Right lobe of liver (tissue), 6 donors: ENCODE results near the gene PDE1C. TPM values are rescaled to one million over a fixed set of nuclear protein-coding genes. Genes with fewer than 3 reads are reported as not detected.

Experiments used
- ATAC-seq, 4 donors: fragments of 200-7000 bp; cut with Tn5 transposase; one replicate each; pipeline ENCODE4 v1.9.1; 2020; ENCODE audit warnings: mild to moderate bottlenecking in 4 of 4, moderate library complexity in 4 of 4
- DNase-seq, 3 donors: peaks; one replicate each; pipeline ENCODE4 v3.0.0-alpha.2; 2020
- H3K27ac ChIP-seq, 3 donors: fragments of 200-600 bp; one replicate each; pipeline ENCODE4 v1.8.0; 2022
- H3K27me3 ChIP-seq, 2 donors: fragments of 200-600 bp; one replicate each; pipeline ENCODE4 v1.8.0; 2022
- H3K36me3 ChIP-seq, 4 donors: fragments of 200-600 bp; sonication (generic) in 1 of 4; one replicate each; pipeline versions ENCODE4 v1.5.1 to v1.8.0; 2017 to 2022; ENCODE audit warnings: control low read depth in 1 of 4
- H3K4me1 ChIP-seq, 4 donors: fragments of 200-600 bp; sonication (generic) in 1 of 4; one replicate each; pipeline versions ENCODE4 v1.5.1 to v1.8.0; 2017 to 2022; ENCODE audit warnings: control low read depth in 1 of 4
- H3K4me3 ChIP-seq, 3 donors: fragments of 200-600 bp; one replicate each; pipeline ENCODE4 v1.8.0; 2022
- H3K9me3 ChIP-seq, 4 donors: fragments of 200-600 bp; sonication (generic) in 1 of 4; one replicate each; pipeline versions ENCODE4 v1.5.1 to v1.8.0; 2017 to 2022; ENCODE audit warnings: control low read depth in 1 of 4
- POLR2A ChIP-seq: fragments of 450-650 bp; IDR thresholded peaks from one replicate; pipeline ENCODE4 v1.6.1; 2017; ENCODE audit warnings: antibody characterized with exemption, mild to moderate bottlenecking
- WGBS: methylation state at CpG from one replicate; pipeline ENCODE4 v1.1.6; 2018; ENCODE audit warnings: low coverage, low lambda C conversion rate; ENCODE audit not compliant: insufficient coverage; ENCODE audit errors: missing lambda C conversion rate; 5-methylcytosine and 5-hydroxymethylcytosine counted together
- intact Hi-C, 2 donors: fragments of 100-400 bp; cut with DNase I; formaldehyde crosslinking; loops; one replicate each; pipeline versions ENCODE4 v1.11.2 to v1.14.1; 2022
- total RNA-seq, 6 experiments: library from RNA; depleted of rRNA in 2 of 6; stranded (reverse); fragments of >200 nt in 2 of 6; fragmentation: NEBNext Ultra II Directional in 3 of 6; extraction: Animal tissue kit (Norgen Biotek cat#: 25700) in 3 of 6; gene quantifications; one replicate each; pipeline versions ENCODE4 v1.1.0 to v1.2.4, GENCODE V29; 2016 to 2023
- TF ChIP-seq, protein P1 (sequence below), 4 donors: fragments of 200-600 bp in 3 of 4; fragments of 450-650 bp in 1 of 4; IDR thresholded peaks; one replicate each; pipeline versions ENCODE4 v1.5.1 to v1.8.0; 2016 to 2022; ENCODE audit warnings: antibody characterized with exemption in 4 of 4, mild to moderate bottlenecking in 2 of 4
- donor health status: DM: no; HTN: yes; CAD: no.
- donor health status: DM: no; HTN: no; CAD: no.
- donor health status: DM: no; HTN: no; CAD: no.
- donor health status: DM: no; HTN: yes; CAD: no.
- donor health status: DM: no; HTN: yes; CAD: no.

PDE1C gene
- total RNA-seq, 6 experiments from 2014 or later = 0.02 TPM; not detected in 5

DNA sequence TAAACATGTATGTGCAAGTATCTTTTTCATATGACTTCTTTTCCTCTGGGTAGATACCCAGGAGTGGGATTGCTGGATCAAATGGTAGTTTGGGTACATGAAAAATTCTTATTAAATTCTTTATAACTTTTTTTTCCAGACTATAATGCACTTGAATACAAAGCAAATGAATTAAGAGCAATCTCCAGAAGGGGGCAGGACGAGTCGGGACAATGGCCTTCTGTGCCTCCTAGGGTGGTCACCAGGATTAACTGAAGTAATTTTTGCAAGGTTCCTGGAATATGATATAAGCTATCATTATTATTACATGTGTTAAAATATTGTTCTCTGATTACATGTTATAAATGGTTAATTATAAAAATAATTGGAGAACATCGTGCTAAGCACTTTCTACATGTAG, 256.0 kb downstream of the PDE1C start:
- Histone ChIP-seq H3K27ac (no peak overlapping the region), H3K4me1 (no peaks in the 10 kb centered on the region), H3K27me3 (no peaks in the 10 kb centered on the region), H3K4me3 (no peak overlapping the region), H3K9me3 (no peaks in the 10 kb centered on the region), H3K36me3 (no peaks in the 10 kb centered on the region)
- TF ChIP-seq, protein P1, sequence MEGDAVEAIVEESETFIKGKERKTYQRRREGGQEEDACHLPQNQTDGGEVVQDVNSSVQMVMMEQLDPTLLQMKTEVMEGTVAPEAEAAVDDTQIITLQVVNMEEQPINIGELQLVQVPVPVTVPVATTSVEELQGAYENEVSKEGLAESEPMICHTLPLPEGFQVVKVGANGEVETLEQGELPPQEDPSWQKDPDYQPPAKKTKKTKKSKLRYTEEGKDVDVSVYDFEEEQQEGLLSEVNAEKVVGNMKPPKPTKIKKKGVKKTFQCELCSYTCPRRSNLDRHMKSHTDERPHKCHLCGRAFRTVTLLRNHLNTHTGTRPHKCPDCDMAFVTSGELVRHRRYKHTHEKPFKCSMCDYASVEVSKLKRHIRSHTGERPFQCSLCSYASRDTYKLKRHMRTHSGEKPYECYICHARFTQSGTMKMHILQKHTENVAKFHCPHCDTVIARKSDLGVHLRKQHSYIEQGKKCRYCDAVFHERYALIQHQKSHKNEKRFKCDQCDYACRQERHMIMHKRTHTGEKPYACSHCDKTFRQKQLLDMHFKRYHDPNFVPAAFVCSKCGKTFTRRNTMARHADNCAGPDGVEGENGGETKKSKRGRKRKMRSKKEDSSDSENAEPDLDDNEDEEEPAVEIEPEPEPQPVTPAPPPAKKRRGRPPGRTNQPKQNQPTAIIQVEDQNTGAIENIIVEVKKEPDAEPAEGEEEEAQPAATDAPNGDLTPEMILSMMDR (IDR thresholded peaks at IDR 0.05) = peak in 1 of 4 donors; percentile 13
- no peak for TF ChIP-seq POLR2A
- WGBS = 44% methylated on average over 3 of the region's 3 CpGs
- no peak for ATAC-seq
- no peak for DNase-seq
- intact Hi-C loops = no loop called here

DNA sequence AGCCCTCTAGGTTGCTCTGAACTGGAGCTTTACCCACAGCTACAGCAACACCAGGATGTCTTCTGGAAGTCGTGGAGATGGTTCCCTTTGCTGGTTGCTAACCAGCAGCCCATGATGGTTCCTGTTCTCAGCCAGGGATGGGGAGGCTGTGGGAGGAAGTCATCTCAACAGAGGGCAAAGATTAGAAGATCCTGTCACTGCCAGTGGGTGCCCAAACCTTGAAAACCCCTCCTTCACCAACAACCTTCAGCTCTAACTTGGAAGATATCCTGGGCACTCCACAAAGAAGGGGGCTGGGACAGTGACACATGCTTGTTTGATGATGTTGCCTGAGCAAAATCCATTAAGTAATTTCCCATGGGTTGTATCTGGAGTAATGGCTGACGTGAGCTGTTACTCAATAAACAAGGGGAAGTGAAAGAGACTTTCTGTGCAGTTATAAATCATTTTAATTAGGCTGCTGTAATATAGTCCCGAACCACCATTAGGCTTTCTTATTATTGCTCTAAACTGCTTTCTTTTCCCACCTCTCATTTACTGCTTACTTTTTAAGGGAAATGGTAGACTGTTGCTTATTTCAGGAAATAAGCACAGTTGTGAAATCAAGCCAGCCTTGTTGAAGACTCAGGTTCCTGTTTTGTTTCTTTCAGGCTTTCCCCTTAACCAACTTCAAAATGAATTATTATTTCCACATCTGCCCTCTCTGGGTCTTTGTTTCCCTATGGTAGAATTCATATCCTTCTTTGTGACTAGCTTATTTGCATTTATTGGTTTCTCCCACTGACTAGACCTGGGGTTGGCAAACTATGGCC, 258.4 kb downstream of the PDE1C start:
- Histone ChIP-seq H3K27me3 (no peaks in the 10 kb centered on the region), H3K9me3 (no peaks in the 10 kb centered on the region), H3K27ac (peak overlapping the region in 1 of 3 donors; percentile 23), H3K4me3 (no peak overlapping the region), H3K4me1 (no peaks in the 10 kb centered on the region), H3K36me3 (no peaks in the 10 kb centered on the region)
- WGBS = 24% methylated on average over 3 of the region's 3 CpGs
- DNase-seq (no peak), ATAC-seq (peak; percentile 40 to 73 (median 58))
- TF ChIP-seq POLR2A = no peak
- TF ChIP-seq, protein P1 (IDR thresholded peaks at IDR 0.05) = no peak
- intact Hi-C loops = no loop called here

DNA sequence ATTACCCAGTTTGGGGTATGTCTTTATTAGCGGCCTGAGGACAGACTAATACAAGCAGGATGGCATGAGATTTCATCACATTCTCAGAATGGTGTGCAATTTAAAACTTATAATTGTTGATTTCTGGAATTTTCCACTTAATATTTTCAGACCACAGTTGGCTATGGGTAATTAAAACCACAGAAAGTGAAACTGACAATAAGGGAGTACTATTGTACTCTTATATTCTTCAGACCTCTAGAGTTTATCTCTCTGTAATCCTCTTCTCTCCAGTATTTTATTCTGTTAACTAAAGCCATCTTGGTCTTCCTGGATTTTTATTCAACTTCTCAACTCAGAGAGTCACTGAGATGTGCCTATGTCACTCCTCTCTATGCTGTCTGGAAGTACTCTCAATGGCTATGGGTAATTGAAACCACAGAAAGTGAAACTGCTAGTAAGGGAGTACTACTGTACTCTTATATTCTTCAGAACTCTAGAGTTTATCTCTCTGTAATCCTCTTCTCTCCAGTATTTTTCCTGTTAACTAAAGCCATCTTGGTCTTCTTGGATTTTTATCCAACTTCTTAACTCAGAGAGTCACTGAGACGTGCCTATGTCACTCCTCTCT, 264.9 kb downstream of the PDE1C start:
- H3K27me3 ChIP-seq = no peaks in the 10 kb centered on the region
- no peak overlapping the region for H3K4me3 ChIP-seq
- H3K9me3 ChIP-seq = no peaks in the 10 kb centered on the region
- 46% methylated on average over 2 of the region's 2 CpGs for WGBS
- no peaks in the 10 kb centered on the region for H3K36me3 ChIP-seq
- TF ChIP-seq, protein P1 (IDR thresholded peaks at IDR 0.05) = no peak
- no peak for TF ChIP-seq POLR2A
- ATAC-seq (peak in 1 of 4 donors; percentile 30), DNase-seq (no peak)
- no peaks in the 10 kb centered on the region for H3K4me1 ChIP-seq
- intact Hi-C loops = no loop called here
- no peak overlapping the region for H3K27ac ChIP-seq

DNA sequence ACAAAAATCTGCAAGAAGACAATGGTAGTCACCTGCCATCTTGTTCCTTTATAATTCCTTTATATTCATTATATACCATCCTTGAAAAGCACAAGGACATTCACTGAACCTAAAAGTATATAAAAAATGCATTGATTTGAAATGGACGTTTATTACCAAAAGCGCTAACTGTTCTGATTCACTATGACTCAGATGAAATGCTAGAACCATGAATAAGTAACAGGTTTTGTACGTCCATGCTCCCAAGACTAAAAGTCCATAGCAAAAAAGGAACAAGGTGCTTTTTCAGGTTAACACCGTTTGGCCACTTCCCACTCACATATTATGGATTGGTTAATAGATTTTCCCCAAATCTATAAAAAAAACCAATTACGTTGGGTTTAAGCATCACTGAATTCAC, 273.8 kb downstream of the PDE1C start:
- H3K4me3 ChIP-seq = no peak overlapping the region
- no peaks in the 10 kb centered on the region for H3K27me3 ChIP-seq
- no peak for ATAC-seq
- H3K27ac ChIP-seq = no peak overlapping the region
- H3K9me3 ChIP-seq = no peaks in the 10 kb centered on the region
- TF ChIP-seq POLR2A = no peak
- TF ChIP-seq, protein P1 (IDR thresholded peaks at IDR 0.05) = no peak
- no peaks in the 10 kb centered on the region for H3K4me1 ChIP-seq
- no peak for DNase-seq
- H3K36me3 ChIP-seq = no peaks in the 10 kb centered on the region
- WGBS = 55% methylated on average over 5 of the region's 5 CpGs
- intact Hi-C loops = no loop called here
